ENCODE measurements around the gene RAD51B.

The RAD51B gene

DNA sequence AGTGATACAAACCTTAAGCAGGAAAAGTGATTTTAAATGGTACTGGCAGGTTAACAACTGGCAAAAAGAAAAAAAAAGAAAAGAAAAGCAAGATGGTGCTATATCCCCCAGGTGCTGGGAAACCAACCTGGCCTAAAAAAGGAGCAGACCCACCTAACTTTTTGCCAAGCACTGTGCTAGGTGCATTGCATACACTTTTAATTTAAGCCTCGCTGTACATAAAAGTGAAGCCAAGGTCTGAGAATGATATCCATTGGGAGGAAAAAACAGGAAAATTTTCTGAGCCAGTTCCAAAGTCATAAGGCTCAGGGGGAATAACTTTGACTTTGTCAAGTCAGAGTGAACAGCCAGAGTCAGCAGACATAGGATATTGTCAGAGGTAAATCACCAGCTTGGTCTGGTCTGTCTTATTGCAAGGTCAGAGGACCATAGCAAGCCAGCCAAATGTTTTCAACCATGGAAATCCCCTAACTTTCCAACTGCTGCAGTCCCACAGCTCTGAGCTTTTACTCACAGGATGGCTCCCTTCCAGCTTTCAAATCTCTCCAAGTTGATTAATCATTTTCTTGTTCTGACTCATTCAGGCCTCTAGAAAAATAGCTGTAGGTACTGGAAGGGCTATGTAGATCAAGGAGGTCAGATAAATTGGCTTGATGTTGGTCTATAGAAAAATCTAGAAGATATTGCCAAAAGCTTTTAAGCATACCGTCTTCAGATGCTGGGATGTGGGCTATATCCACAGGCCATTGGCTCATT is 412.9 kb downstream of the RAD51B start:
- DNase-seq (ENCODE audit: low spot score) = peak; percentile 49
- TF ChIP-seq, protein P1, sequence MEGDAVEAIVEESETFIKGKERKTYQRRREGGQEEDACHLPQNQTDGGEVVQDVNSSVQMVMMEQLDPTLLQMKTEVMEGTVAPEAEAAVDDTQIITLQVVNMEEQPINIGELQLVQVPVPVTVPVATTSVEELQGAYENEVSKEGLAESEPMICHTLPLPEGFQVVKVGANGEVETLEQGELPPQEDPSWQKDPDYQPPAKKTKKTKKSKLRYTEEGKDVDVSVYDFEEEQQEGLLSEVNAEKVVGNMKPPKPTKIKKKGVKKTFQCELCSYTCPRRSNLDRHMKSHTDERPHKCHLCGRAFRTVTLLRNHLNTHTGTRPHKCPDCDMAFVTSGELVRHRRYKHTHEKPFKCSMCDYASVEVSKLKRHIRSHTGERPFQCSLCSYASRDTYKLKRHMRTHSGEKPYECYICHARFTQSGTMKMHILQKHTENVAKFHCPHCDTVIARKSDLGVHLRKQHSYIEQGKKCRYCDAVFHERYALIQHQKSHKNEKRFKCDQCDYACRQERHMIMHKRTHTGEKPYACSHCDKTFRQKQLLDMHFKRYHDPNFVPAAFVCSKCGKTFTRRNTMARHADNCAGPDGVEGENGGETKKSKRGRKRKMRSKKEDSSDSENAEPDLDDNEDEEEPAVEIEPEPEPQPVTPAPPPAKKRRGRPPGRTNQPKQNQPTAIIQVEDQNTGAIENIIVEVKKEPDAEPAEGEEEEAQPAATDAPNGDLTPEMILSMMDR (IDR thresholded peaks at IDR 0.05; ENCODE audit: extremely low read depth, missing control alignments) = no peak

DNA sequence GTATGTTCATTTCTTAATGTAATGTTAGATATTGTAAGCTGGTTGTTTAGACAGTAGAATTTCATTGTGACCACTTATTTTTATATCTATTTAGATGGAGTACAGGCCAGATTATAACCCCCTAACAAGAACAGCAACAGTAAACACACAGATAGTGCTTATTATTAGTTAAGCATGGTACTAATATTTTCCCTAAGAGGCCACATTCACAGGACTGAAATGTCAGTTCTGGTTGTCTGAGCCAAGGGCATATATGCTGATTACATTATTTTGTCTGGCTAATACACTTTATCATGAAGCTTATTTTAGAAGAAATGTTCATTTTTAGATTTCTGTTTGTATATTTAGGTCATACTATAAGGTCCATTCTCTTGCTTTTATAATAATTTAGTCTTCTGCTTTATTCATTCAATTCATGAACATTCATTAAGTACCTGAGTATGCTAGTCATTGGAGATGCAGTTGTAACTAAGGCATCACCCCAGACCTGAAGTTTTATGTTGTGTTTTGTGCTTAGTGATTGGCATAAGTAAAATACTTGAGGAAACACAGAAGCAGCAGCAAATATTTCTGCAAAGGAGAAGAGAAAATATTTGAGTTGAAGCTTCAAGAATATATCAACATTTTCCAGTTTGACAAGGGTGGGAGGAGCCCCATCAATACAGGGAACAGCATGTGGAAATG is 413.7 kb downstream of the RAD51B start:
- TF ChIP-seq, protein P1 (IDR thresholded peaks at IDR 0.05; ENCODE audit: extremely low read depth, missing control alignments) = no peak
- no peak for DNase-seq (ENCODE audit: low spot score)

DNA sequence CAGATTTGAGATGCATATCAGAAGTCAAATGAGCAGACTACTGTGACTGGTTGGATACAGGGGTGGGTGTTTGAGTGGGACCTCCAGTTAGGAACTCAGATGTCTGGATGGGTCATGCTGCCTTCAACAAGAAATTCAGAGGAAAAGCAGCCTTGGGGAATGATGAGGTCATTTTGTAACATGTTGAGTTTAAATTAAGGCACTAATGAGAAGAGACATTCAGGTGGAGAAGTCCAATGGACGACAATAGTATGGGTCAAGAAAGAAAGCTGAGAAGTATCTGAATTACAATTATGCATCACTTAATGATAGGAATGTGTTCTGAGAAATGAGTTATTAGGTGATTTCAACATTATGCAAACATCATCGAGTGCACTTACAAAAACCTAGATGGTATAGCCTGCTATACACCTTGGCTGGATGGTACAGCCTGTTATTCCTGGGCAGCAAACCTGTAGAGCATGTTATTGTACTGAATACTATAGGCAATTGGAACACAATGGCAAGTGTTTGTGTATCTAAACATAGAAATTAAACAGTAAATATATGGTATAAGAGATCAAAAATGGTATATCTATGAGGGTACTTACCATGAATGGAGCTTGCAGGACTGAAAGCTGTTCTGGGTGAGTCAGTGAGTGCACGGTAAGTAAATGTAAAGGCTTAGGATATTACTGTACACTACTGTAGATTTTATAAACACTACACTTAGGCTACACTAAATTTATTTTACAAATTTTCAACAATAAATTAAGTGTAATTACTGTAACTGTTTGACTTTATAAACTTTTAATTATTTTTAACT is 414.7 kb downstream of the RAD51B start:
- no peak for DNase-seq (ENCODE audit: low spot score)

DNA sequence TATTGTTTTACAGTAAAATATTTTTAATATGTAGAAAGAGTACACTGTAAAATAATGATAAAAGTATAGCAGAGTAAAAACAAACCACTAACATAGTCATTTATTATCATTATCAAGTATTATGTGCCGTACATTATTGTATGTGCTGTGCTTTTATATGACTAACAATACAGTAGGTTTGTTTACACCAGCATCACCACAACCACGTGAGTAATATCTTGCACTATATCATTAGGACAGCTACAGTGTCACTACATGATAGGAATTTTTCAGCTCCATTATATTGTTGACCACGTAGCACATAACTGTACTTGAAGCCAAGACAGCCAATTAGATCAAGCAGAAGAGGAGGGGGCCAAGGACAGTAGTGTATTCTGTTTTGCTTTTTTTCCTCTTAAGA is 415.4 kb downstream of the RAD51B start:
- no peak for DNase-seq (ENCODE audit: low spot score)
- TF ChIP-seq, protein P1 (IDR thresholded peaks at IDR 0.05; ENCODE audit: extremely low read depth, missing control alignments) = no peak

More for the DNA sequence above, 414.7 kb downstream of the RAD51B start:
- TF ChIP-seq, protein P1 (IDR thresholded peaks at IDR 0.05; ENCODE audit: extremely low read depth, missing control alignments) = no peak

DNA sequence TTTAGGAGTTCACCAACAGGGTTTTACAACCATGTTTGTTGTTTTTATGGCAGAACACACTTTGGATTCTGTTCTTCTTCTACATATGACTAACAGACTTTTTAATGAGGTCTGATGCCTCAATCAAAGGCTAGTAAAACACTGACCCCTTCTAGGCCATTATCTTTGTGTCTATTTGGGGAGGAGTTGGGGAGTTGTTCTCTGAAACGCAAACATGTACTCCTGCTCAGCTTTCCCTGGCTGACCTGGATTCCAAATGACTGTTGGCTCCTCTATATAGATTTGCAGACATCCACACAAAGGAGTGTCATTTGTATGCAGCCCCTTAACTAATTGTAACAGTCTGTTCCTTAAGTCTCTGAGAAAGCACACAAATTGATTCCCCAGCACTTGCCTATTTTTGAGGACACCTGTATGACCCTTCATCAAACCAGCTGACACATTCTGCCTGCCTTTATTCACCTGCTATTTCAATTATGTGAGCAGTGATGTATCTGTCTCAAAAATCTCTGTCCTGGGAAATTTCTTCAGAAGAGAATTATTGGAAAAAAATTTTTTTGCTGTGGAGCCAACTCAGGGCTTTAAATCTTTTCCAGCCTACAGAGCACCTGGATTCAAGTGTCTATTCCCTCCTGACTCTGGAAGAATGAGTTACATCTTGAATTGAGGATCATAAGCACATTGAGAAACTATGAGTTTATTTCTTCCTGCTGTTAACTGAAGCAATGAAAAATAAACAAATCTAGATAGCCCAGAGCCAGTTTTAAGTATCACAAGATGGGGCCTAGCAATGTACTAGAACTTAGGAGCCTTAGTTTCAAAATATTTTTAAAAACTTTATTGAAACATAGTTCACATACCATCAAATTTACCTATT is 417.2 kb downstream of the RAD51B start:
- no peak for DNase-seq (ENCODE audit: low spot score)
- TF ChIP-seq, protein P1 (IDR thresholded peaks at IDR 0.05; ENCODE audit: extremely low read depth, missing control alignments) = no peak

DNA sequence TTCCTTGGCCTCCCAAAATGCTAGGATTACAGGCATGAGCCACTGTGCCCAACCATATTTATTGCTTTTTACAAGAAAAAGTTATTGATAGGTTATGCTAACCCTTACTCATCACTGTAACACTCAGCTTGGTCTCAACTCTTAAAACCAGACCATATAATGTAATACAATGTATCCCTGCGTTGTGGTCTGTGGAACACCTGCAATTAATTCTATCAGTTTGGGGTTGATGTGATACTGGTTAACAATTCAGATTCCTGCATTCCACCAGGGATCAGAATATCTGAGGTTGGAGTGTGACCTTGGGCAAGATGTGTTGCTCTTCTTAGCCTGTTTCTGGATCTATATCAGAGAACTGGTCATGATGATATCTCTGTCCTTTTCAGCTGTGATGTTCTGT is 419.0 kb downstream of the RAD51B start:
- TF ChIP-seq, protein P1 (IDR thresholded peaks at IDR 0.05; ENCODE audit: extremely low read depth, missing control alignments) = no peak
- DNase-seq (ENCODE audit: low spot score) = no peak

All from GM20000 (cell line).